Transverse colon (tissue), 4 donors: ENCODE measurements around the gene CCDC7. TPM values are rescaled to one million over a fixed set of nuclear protein-coding genes. Genes with fewer than 3 reads are reported as not detected.
A peak's percentile ranks its signal among the peaks of the same experiment; 100 is the strongest.

ENCODE experiments used
- DNase-seq: peaks from one replicate; pipeline ENCODE4 v3.0.0-alpha.2; 2019
- H3K27ac ChIP-seq, 4 donors: fragments of 200-600 bp; sonication (generic); 2 replicates each; pipeline ENCODE4 v1.5.1; 2016 to 2018; ENCODE audit warnings: inconsistent platforms in 4 of 4
- H3K27me3 ChIP-seq: fragments of 200-600 bp; sonication (generic); 2 replicates; pipeline ENCODE4 v1.5.1; 2017; ENCODE audit warnings: inconsistent platforms
- H3K36me3 ChIP-seq, 4 donors: fragments of 200-600 bp; sonication (generic); 2 replicates each; pipeline ENCODE4 v1.5.1; 2017 to 2019; ENCODE audit warnings: inconsistent platforms in 4 of 4
- H3K4me1 ChIP-seq, 4 donors: fragments of 200-600 bp; sonication (generic); 2 replicates each; pipeline ENCODE4 v1.5.1; 2017 to 2020; ENCODE audit warnings: inconsistent platforms in 4 of 4
- H3K4me3 ChIP-seq, 4 donors: fragments of 200-600 bp; sonication (generic); 1 replicate in 1 of 4; 2 replicates in 3 of 4; pipeline versions ENCODE4 v1.5.1 to v1.6.1; 2017 to 2019; ENCODE audit warnings: inconsistent platforms in 4 of 4
- H3K9me3 ChIP-seq, 2 donors: fragments of 200-600 bp; sonication (generic); 2 replicates each; pipeline ENCODE4 v1.5.1; 2017 to 2019; ENCODE audit warnings: inconsistent platforms in 2 of 2
- EP300 ChIP-seq: sonication (generic); formaldehyde crosslinking; IDR thresholded peaks from one replicate; pipeline ENCODE4 v1.6.1; 2017; ENCODE audit warnings: antibody characterized with exemption, low read depth
- POLR2A ChIP-seq: fragments of 450-650 bp; IDR thresholded peaks from one replicate; pipeline ENCODE4 v1.6.1; 2016; ENCODE audit warnings: antibody characterized with exemption, mild to moderate bottlenecking, moderate library complexity
- POLR2AphosphoS5 ChIP-seq, 3 donors: sonication (generic); formaldehyde crosslinking; IDR thresholded peaks; one replicate each; pipeline ENCODE4 v1.6.1; 2016; ENCODE audit warnings: antibody characterized with exemption in 3 of 3
- WGBS, 2 donors: methylation state at CpG; one replicate each; pipeline ENCODE4 v1.1.5; 2018; ENCODE audit warnings: low coverage in 1 of 2; 5-methylcytosine and 5-hydroxymethylcytosine counted together
- in situ Hi-C, 4 donors: fragments of 200-750 bp; cut with MboI; loops; one replicate each; pipeline versions ENCODE4 v1.15.0 to v1.15.1; 2017; ENCODE audit warnings: low sequenced_read_pairs in 3 of 4, low pct_ligation_motif_present in 1 of 4, low pct_unique_long_range_greater_than_20kb in 1 of 4
- intact Hi-C: fragments of 100-400 bp; cut with DNase I; formaldehyde crosslinking; loops from one replicate; pipeline ENCODE4 v1.15.1; 2023; ENCODE audit warnings: low total_unique reads
- total RNA-seq, 4 donors: library from RNA; depleted of rRNA; stranded (reverse); fragments of >200 nt; gene quantifications; one replicate each; pipeline ENCODE4 v1.1.0, GENCODE V29; 2016
- TF ChIP-seq, protein P1 (sequence below), 5 experiments: fragments of 200-600 bp in 3 of 5; fragments of 450-650 bp in 2 of 5; sonication (generic) in 3 of 5; IDR thresholded peaks; 1 replicate in 2 of 5; 2 replicates in 3 of 5; pipeline ENCODE4 v1.5.1; 2016 to 2017; ENCODE audit warnings: antibody characterized with exemption in 5 of 5, inconsistent platforms in 3 of 5, mild to moderate bottlenecking in 2 of 5, moderate library complexity in 1 of 5

CCDC7 gene
- total RNA-seq, 4 donors from 2014 or later, result 4.8 to 17.6 (median 13.3) TPM

DNA sequence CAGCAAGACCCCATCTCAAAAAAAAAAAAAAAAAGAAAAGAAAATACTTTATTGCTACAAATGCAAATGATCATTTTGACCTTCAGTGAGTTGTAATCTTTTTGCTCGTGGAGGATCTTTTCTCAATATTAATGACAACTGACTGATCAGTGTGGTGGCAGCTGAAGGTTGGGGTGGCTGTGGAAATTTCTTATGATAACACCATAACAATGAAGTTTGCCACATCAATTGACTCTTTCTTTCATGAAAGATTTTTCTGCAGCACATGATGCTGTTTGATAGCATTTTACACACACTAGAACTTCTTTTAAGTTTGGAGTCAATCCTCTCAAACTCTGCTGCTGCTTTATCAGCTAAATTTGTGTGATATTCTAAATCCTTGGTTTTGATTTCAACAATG is 12.4 kb upstream of the CCDC7 start:
- Histone ChIP-seq H3K9me3 (peaks cover 0 to 3% of the 10 kb centered on the region in 2 donors), H3K4me1 (peaks cover 0 to 12% (median 4%) of the 10 kb centered on the region in 4 donors)
- 29 to 77% methylated on average over 1 of the region's 1 CpG for WGBS, 2 donors

DNA sequence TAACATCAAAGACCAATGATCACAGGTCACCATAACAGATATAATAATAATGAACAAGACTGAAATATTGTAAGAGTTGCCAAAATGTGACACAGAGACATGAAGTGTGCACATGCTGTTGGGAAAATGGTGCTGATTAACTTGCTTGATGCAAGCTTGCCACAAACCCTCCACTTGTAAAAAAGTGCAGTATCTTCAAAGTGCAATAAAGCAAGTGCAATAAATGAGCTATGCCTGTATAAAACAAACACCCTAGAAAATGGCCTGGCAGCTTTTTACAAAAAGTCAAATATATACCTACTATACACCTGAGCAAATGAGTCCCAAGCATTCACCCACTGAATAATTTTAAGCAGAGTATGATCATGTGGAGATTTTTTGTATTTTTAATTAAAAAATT is 9.7 kb upstream of the CCDC7 start:
- Histone ChIP-seq H3K4me3 (no peak overlapping the region), H3K9me3 (peaks cover 0 to 3% of the 10 kb centered on the region in 2 donors), H3K27ac (no peak overlapping the region), H3K36me3 (no peaks in the 10 kb centered on the region), H3K27me3 (no peaks in the 10 kb centered on the region), H3K4me1 (peaks cover 0 to 12% (median 4%) of the 10 kb centered on the region in 4 donors)
- TF ChIP-seq EP300 (no peak), POLR2A (no peak), POLR2AphosphoS5 (IDR thresholded peaks at IDR 0.05) (no peak)
- TF ChIP-seq, protein P1, sequence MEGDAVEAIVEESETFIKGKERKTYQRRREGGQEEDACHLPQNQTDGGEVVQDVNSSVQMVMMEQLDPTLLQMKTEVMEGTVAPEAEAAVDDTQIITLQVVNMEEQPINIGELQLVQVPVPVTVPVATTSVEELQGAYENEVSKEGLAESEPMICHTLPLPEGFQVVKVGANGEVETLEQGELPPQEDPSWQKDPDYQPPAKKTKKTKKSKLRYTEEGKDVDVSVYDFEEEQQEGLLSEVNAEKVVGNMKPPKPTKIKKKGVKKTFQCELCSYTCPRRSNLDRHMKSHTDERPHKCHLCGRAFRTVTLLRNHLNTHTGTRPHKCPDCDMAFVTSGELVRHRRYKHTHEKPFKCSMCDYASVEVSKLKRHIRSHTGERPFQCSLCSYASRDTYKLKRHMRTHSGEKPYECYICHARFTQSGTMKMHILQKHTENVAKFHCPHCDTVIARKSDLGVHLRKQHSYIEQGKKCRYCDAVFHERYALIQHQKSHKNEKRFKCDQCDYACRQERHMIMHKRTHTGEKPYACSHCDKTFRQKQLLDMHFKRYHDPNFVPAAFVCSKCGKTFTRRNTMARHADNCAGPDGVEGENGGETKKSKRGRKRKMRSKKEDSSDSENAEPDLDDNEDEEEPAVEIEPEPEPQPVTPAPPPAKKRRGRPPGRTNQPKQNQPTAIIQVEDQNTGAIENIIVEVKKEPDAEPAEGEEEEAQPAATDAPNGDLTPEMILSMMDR (IDR thresholded peaks at IDR 0.05), result no peak
- no peak for DNase-seq
- in situ Hi-C loops (no loop called here), intact Hi-C loops (no loop called here)

More for the DNA sequence above, 12.4 kb upstream of the CCDC7 start:
- no peak for DNase-seq
- Histone ChIP-seq H3K36me3 (no peaks in the 10 kb centered on the region), H3K27me3 (no peaks in the 10 kb centered on the region), H3K4me3 (no peak overlapping the region), H3K27ac (no peak overlapping the region)
- TF ChIP-seq EP300 (no peak), POLR2A (no peak), POLR2AphosphoS5 (IDR thresholded peaks at IDR 0.05) (no peak)
- TF ChIP-seq, protein P1 (IDR thresholded peaks at IDR 0.05), result no peak
- in situ Hi-C loops (no loop called here), intact Hi-C loops (no loop called here)

DNA sequence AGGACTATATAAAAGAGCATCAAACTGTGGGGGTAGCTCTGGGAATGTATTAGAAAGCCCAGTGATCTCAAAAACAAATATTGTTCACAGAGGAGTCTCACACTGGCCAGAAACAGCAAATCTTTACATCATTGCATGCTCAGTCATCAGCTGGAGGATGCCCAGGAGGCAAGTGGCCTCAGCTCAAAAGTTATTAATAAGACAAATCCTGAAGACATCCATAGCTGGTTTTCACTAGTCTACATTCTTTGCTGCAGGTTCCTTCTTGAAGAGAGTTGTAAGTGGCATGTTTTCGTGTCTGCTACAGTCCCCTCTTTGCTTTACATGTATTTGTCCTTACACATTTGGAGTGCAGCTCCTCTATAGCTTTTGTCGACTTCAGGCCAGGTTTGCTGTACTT is 8.6 kb upstream of the CCDC7 start:
- Histone ChIP-seq H3K4me3 (no peak overlapping the region), H3K4me1 (peaks cover 0 to 12% (median 4%) of the 10 kb centered on the region in 4 donors), H3K9me3 (peaks cover 0 to 3% of the 10 kb centered on the region in 2 donors), H3K27ac (no peak overlapping the region), H3K27me3 (no peaks in the 10 kb centered on the region), H3K36me3 (no peaks in the 10 kb centered on the region)
- WGBS, 2 donors, result 86% methylated on average over 2 of the region's 2 CpGs; no CpG with 5 or more reads in 1 of the 2 donors
- no peak for TF ChIP-seq POLR2A
- TF ChIP-seq, protein P1 (IDR thresholded peaks at IDR 0.05), result no peak
- no peak for TF ChIP-seq POLR2AphosphoS5 (IDR thresholded peaks at IDR 0.05)
- TF ChIP-seq EP300, result no peak
- in situ Hi-C loops, result no loop called here
- no peak for DNase-seq
- intact Hi-C loops, result no loop called here

DNA sequence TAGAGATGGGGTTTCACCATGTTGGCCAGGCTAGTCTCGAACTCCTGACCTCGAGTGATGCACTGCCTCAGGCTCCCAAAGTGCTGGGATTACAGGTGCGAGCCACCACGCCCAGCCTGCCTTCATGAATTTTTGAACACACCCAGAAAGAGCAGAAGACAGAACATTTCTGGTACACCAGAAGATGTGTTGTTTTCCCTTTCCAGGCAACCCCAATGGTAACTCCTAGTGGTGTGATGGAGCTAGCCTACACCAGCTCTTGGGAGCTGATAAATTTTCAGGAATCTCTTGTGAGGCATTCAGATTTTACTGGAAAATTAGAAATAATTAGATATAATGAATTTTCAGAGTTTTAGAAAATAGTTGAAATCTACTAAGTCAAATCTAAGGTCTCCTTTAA is 904 bp upstream of the CCDC7 start:
- TF ChIP-seq POLR2A (no peak), EP300 (no peak), POLR2AphosphoS5 (IDR thresholded peaks at IDR 0.05) (no peak)
- TF ChIP-seq, protein P1 (IDR thresholded peaks at IDR 0.05), result peak in 1 of 5 experiments; percentile 13
- WGBS, 2 donors, result 85% methylated on average over 4 of the region's 4 CpGs; no CpG with 5 or more reads in 1 of the 2 donors
- no peaks in the 10 kb centered on the region for H3K27me3 ChIP-seq
- peak overlapping the region; percentile 94 to 99 (median 97) for H3K27ac ChIP-seq
- H3K9me3 ChIP-seq, result no peaks in the 10 kb centered on the region
- intact Hi-C loops, result loop anchor here (10.0 kb wide), 1 partner anchor 60 kb away; no protein-coding TSS in a partner anchor
- DNase-seq, result no peak
- peaks cover 3 to 13% (median 9%) of the 10 kb centered on the region in 4 donors for H3K4me1 ChIP-seq
- H3K36me3 ChIP-seq, result no peaks in the 10 kb centered on the region
- H3K4me3 ChIP-seq, result peak overlapping the region in 3 of 4 donors; percentile 52 to 80 (median 79)
- in situ Hi-C loops, result loop anchor here in 2 of 4 donors (5.0 to 10.0 kb wide), 2 partner anchors 60 to 68 kb away; no protein-coding TSS in a partner anchor
